PC-3 (cell line): ENCODE measurements around the gene SERINC2.

ENCODE experiments used
- CTCF ChIP-seq: fragments of 300-600 bp; sonication (generic); conservative IDR thresholded peaks from 2 replicates; pipeline ENCODE4 v1.5.1; 2017; ENCODE audit warnings: antibody characterized with exemption, low read depth, mild to moderate bottlenecking, low read length
- EZH2 ChIP-seq: fragments of 300-600 bp; sonication (generic); IDR thresholded peaks from one replicate; pipeline ENCODE4 v1.6.1; 2017; ENCODE audit warnings: antibody characterized with exemption, mild to moderate bottlenecking, low read length; ENCODE audit not compliant: unreplicated experiment
- EZH2phosphoT487 ChIP-seq: fragments of 300-600 bp; sonication (generic); IDR thresholded peaks from 2 replicates; pipeline ENCODE4 v1.6.1; 2018; ENCODE audit warnings: mild to moderate bottlenecking, antibody characterized with exemption, low read length, borderline replicate concordance

- TF ChIP-seq CTCF (no peak), EZH2 (no peak), EZH2phosphoT487 (no peak)
These were observed 48.3 kb upstream of the SERINC2 start for GRCh38 chr1:31364561-31365250.
